GM18508 (cell line): ENCODE results near the gene RILP.

Experiments used
- ATAC-seq: cut with Tn5 transposase; IDR thresholded peaks from one replicate; pipeline ENCODE4 v1.9.1; 2021; ENCODE audit warnings: moderate number of reproducible peaks; ENCODE audit not compliant: insufficient read depth, unreplicated experiment

The RILP gene

GRCh38 chr17:1634841-1635650 lies 14.6 kb downstream of the RILP start:
- ATAC-seq: no peak

- ATAC-seq: no peak
Measured at GRCh38 chr17:1630662-1631061, 19.0 kb downstream of the RILP start.

GRCh38 chr17:1629504-1630310 lies 20.0 kb downstream of the RILP start:
- no peak for ATAC-seq

- ATAC-seq: no peak
Measured at GRCh38 chr17:1628856-1629503, 20.7 kb downstream of the RILP start.

GRCh38 chr17:1627982-1628855 lies 21.4 kb downstream of the RILP start, which contains the start of gene SLC43A2:
TSS of gene SLC43A2 (minus strand) at chr17:1628834. CDS start at chr17:1627874, 960 bp downstream.
- no peak for ATAC-seq

GRCh38 chr17:1627182-1627981 lies 22.3 kb downstream of the RILP start:
- no peak for ATAC-seq

GRCh38 chr17:1626333-1626732 lies 23.3 kb downstream of the RILP start:
- no peak for ATAC-seq

GRCh38 chr17:1625581-1625980 lies 24.1 kb downstream of the RILP start:
- ATAC-seq: no peak

- no peak for ATAC-seq
Measured at GRCh38 chr17:1625053-1625452, 24.6 kb downstream of the RILP start.

- ATAC-seq: no peak
Measured at GRCh38 chr17:1624650-1625049, 25.0 kb downstream of the RILP start.

GRCh38 chr17:1623057-1623630 lies 26.5 kb downstream of the RILP start:
- no peak for ATAC-seq

GRCh38 chr17:1621273-1621954 lies 28.3 kb downstream of the RILP start:
- ATAC-seq: no peak

GRCh38 chr17:1620486-1620885 lies 29.2 kb downstream of the RILP start:
- ATAC-seq: no peak

GRCh38 chr17:1617620-1618174 lies 32.0 kb downstream of the RILP start:
- ATAC-seq: no peak

GRCh38 chr17:1616101-1616500 lies 33.6 kb downstream of the RILP start:
- no peak for ATAC-seq

- ATAC-seq: no peak
Measured at GRCh38 chr17:1612400-1612799, 37.3 kb downstream of the RILP start.

- no peak for ATAC-seq
Measured at GRCh38 chr17:1611715-1612114, 38.0 kb downstream of the RILP start.

GRCh38 chr17:1608676-1609075 lies 41.0 kb downstream of the RILP start:
- ATAC-seq: no peak
